Naive thymus-derived CD4-positive, alpha-beta T cell (primary cell): ENCODE measurements around the gene CAMK1D. TPM values are rescaled to one million over a fixed set of nuclear protein-coding genes. Genes with fewer than 3 reads are reported as not detected.

ENCODE experiments used
- ATAC-seq: fragments of 150-1000 bp; cut with Tn5 transposase; 2 replicates; pipeline ENCODE4 v1.10.0; 2021; ENCODE audit warnings: mild to moderate bottlenecking, moderate library complexity
- CTCF ChIA-PET: fragments of 350-600 bp; sonication (Branson Sonifier 250); formaldehyde crosslinking; loops from one replicate; lab custom pipeline; 2021; ENCODE audit warnings: antibody characterized with exemption; lab: Charles Lee
- POLR2A ChIA-PET: fragments of 350-600 bp; sonication (Branson Sonifier 250); formaldehyde crosslinking; loops from one replicate; lab custom pipeline; 2021; ENCODE audit warnings: antibody characterized with exemption, inconsistent platforms; lab: Charles Lee
- DNase-seq, 9 donors: peaks; one replicate each; pipeline versions ENCODE4 v3.0.0 to v3.0.0-alpha.2; 2020 to 2022; ENCODE audit warnings: mixed read lengths in 1 of 9
- H3K27ac ChIP-seq: one replicate; pipeline ENCODE4 v1.7.0; 2013; ENCODE audit warnings: mild to moderate bottlenecking, low read depth, low read length, moderate library complexity
- H3K27me3 ChIP-seq, 2 donors: one replicate each; pipeline ENCODE4 v1.7.0; 2013; ENCODE audit warnings: low read length in 2 of 2, mild to moderate bottlenecking in 2 of 2, moderate library complexity in 2 of 2; ENCODE audit not compliant: control insufficient read depth in 2 of 2, insufficient read depth in 2 of 2
- H3K36me3 ChIP-seq, 3 experiments: 1 replicate in 2 of 3; 2 replicates in 1 of 3; pipeline ENCODE4 v1.7.0; 2013; ENCODE audit warnings: low read length in 3 of 3, mild to moderate bottlenecking in 3 of 3, moderate library complexity in 1 of 3; ENCODE audit not compliant: insufficient read depth in 3 of 3, control insufficient read depth in 2 of 3
- H3K4me1 ChIP-seq, 2 donors: one replicate each; pipeline ENCODE4 v1.7.0; 2013; ENCODE audit warnings: low read length in 2 of 2, mild to moderate bottlenecking in 2 of 2, moderate library complexity in 1 of 2; ENCODE audit not compliant: control insufficient read depth in 2 of 2, insufficient read depth in 2 of 2
- H3K4me3 ChIP-seq: 2 replicates; pipeline ENCODE4 v1.7.0; 2013; ENCODE audit warnings: mild to moderate bottlenecking, low read length
- H3K9me3 ChIP-seq, 3 experiments: 1 replicate in 2 of 3; 2 replicates in 1 of 3; pipeline ENCODE4 v1.7.0; 2013; ENCODE audit warnings: low read length in 3 of 3; ENCODE audit not compliant: control insufficient read depth in 2 of 3
- H3K27ac Mint-ChIP-seq, 9 donors: one replicate each; pipeline ENCODE4 v1.8.0; 2020 to 2022; ENCODE audit warnings: mixed read lengths in 9 of 9, mild to moderate bottlenecking in 8 of 9, moderate library complexity in 5 of 9, inconsistent platforms in 2 of 9
- H3K27me3 Mint-ChIP-seq, 5 donors: one replicate each; pipeline ENCODE4 v1.8.0; 2021 to 2022; ENCODE audit warnings: mixed read lengths in 5 of 5, mild to moderate bottlenecking in 1 of 5
- H3K36me3 Mint-ChIP-seq, 5 donors: one replicate each; pipeline ENCODE4 v1.8.0; 2020 to 2022; ENCODE audit warnings: mixed read lengths in 5 of 5, mild to moderate bottlenecking in 3 of 5, inconsistent platforms in 1 of 5
- H3K4me1 Mint-ChIP-seq, 7 donors: one replicate each; pipeline ENCODE4 v1.8.0; 2020 to 2022; ENCODE audit warnings: mixed read lengths in 7 of 7, mild to moderate bottlenecking in 3 of 7, inconsistent platforms in 1 of 7
- H3K4me3 Mint-ChIP-seq, 10 donors: one replicate each; pipeline ENCODE4 v1.8.0; 2020 to 2022; ENCODE audit warnings: mild to moderate bottlenecking in 10 of 10, mixed read lengths in 10 of 10, moderate library complexity in 6 of 10, inconsistent platforms in 2 of 10
- H3K9me3 Mint-ChIP-seq, 11 donors: one replicate each; pipeline ENCODE4 v1.8.0; 2020 to 2022; ENCODE audit warnings: mixed read lengths in 11 of 11, mild to moderate bottlenecking in 4 of 11, inconsistent platforms in 1 of 11, moderate library complexity in 1 of 11
- intact Hi-C, 2 donors: fragments of 100-400 bp; cut with micrococcal nuclease; formaldehyde crosslinking; loops; one replicate each; pipeline ENCODE4 v1.15.1; 2023
- polyA plus RNA-seq, 2 donors: library from polyadenylated mRNA; unstranded; fragments of 300-500 nt; fragmentation: Illumina TruSeq; gene quantifications; one replicate each; pipeline ENCODE4 v1.2.3, GENCODE V29; 2021
- total RNA-seq, 6 experiments: library from RNA in 5 of 6; stranded (reverse) in 5 of 6; gene quantifications; 1 replicate in 5 of 6; 2 replicates in 1 of 6; pipeline ENCODE4 v1.2.3 and lab custom pipeline; 2021 to 2026

Gene CAMK1D
- total and polyA plus RNA-seq, 7 experiments from 2014 or later: 12.5 to 43.2 (median 18.6) TPM

- peaks cover 0 to 46% (median 34%) of the 10 kb centered on the region in 7 donors for H3K4me1 Mint-ChIP-seq
- no peaks in the 10 kb centered on the region for H3K4me1 ChIP-seq
- H3K27me3 ChIP-seq: no peaks in the 10 kb centered on the region
- peaks cover 0 to 43% (median 27%) of the 10 kb centered on the region in 5 donors for H3K36me3 Mint-ChIP-seq
- H3K27me3 Mint-ChIP-seq: no peaks in the 10 kb centered on the region
- ATAC-seq (no peak), DNase-seq (no peak)
- H3K4me3 Mint-ChIP-seq: no peak overlapping the region
- intact Hi-C loops: no loop called here
- H3K9me3 ChIP-seq: no peaks in the 10 kb centered on the region
- ChIA-PET CTCF (no interaction called here), POLR2A (no interaction called here)
- H3K9me3 Mint-ChIP-seq: peaks cover 0 to 9% (median 0%) of the 10 kb centered on the region in 11 donors
- H3K36me3 ChIP-seq: no peaks in the 10 kb centered on the region
- H3K4me3 ChIP-seq: no peak overlapping the region
- peak overlapping the region in 1 of 9 donors; percentile 35 for H3K27ac Mint-ChIP-seq
- H3K27ac ChIP-seq: no peak overlapping the region
These were observed 127.3 kb downstream of the CAMK1D start for GRCh38 chr10:12476656-12477055.

- Histone ChIP-seq H3K4me1 (peaks cover 0 to 9% of the 10 kb centered on the region in 2 donors), H3K27ac (no peak overlapping the region), H3K27me3 (no peaks in the 10 kb centered on the region), H3K4me3 (no peak overlapping the region), H3K9me3 (no peaks in the 10 kb centered on the region), H3K36me3 (no peaks in the 10 kb centered on the region)
- Mint-ChIP-seq H3K9me3 (peaks cover 0 to 9% (median 0%) of the 10 kb centered on the region in 11 donors), H3K4me1 (peaks cover 3 to 51% (median 37%) of the 10 kb centered on the region in 7 donors), H3K27ac (no peak overlapping the region), H3K4me3 (no peak overlapping the region), H3K36me3 (peaks cover 0 to 36% (median 19%) of the 10 kb centered on the region in 5 donors), H3K27me3 (no peaks in the 10 kb centered on the region)
- intact Hi-C loops: no loop called here
- DNase-seq (no peak), ATAC-seq (no peak)
- CTCF ChIA-PET: no interaction called here
- POLR2A ChIA-PET: no interaction called here
These were observed 130.1 kb downstream of the CAMK1D start for GRCh38 chr10:12479437-12479844.

- Mint-ChIP-seq H3K4me1 (peaks cover 7 to 55% (median 41%) of the 10 kb centered on the region in 7 donors), H3K4me3 (no peak overlapping the region), H3K27ac (no peak overlapping the region), H3K9me3 (peaks cover 0 to 9% (median 0%) of the 10 kb centered on the region in 11 donors), H3K36me3 (peaks cover 0 to 33% (median 17%) of the 10 kb centered on the region in 5 donors), H3K27me3 (no peaks in the 10 kb centered on the region)
- DNase-seq: no peak
- Histone ChIP-seq H3K4me1 (peaks cover 0 to 14% of the 10 kb centered on the region in 2 donors), H3K27ac (no peak overlapping the region), H3K36me3 (no peaks in the 10 kb centered on the region), H3K27me3 (no peaks in the 10 kb centered on the region), H3K4me3 (no peak overlapping the region), H3K9me3 (no peaks in the 10 kb centered on the region)
- intact Hi-C loops: no loop called here
- CTCF ChIA-PET: no interaction called here
- POLR2A ChIA-PET: no interaction called here
- no peak for ATAC-seq
These were observed 130.6 kb downstream of the CAMK1D start for GRCh38 chr10:12479924-12480323.

- H3K36me3 Mint-ChIP-seq: peaks cover 0 to 28% (median 12%) of the 10 kb centered on the region in 5 donors
- Histone ChIP-seq H3K4me3 (no peak overlapping the region), H3K4me1 (peaks cover 0 to 19% of the 10 kb centered on the region in 2 donors), H3K36me3 (no peaks in the 10 kb centered on the region), H3K9me3 (no peaks in the 10 kb centered on the region), H3K27me3 (no peaks in the 10 kb centered on the region), H3K27ac (no peak overlapping the region)
- ChIA-PET POLR2A (interaction anchor here (0.7 kb wide), 1 partner anchor 63 kb away, joined by 3 read pairs; no protein-coding TSS in a partner anchor), CTCF (no interaction called here)
- peak overlapping the region in 1 of 10 donors; percentile 1 for H3K4me3 Mint-ChIP-seq
- ATAC-seq (no peak), DNase-seq (no peak)
- H3K9me3 Mint-ChIP-seq: peaks cover 0 to 6% (median 0%) of the 10 kb centered on the region in 11 donors
- no peaks in the 10 kb centered on the region for H3K27me3 Mint-ChIP-seq
- intact Hi-C loops: no loop called here
- peaks cover 12 to 59% (median 43%) of the 10 kb centered on the region in 7 donors for H3K4me1 Mint-ChIP-seq
- no peak overlapping the region for H3K27ac Mint-ChIP-seq
These were observed 131.1 kb downstream of the CAMK1D start for GRCh38 chr10:12480440-12480839.

- H3K4me3 ChIP-seq: no peak overlapping the region
- ChIA-PET POLR2A (no interaction called here), CTCF (no interaction called here)
- no peaks in the 10 kb centered on the region for H3K27me3 Mint-ChIP-seq
- peaks cover 0 to 24% of the 10 kb centered on the region in 2 donors for H3K4me1 ChIP-seq
- peak overlapping the region in 3 of 9 donors; percentile 9 to 47 (median 26) for H3K27ac Mint-ChIP-seq
- no peaks in the 10 kb centered on the region for H3K27me3 ChIP-seq
- no peaks in the 10 kb centered on the region for H3K9me3 ChIP-seq
- DNase-seq (no peak), ATAC-seq (no peak)
- peaks cover 0 to 16% (median under 1%) of the 10 kb centered on the region in 5 donors for H3K36me3 Mint-ChIP-seq
- peaks cover 15 to 58% (median 47%) of the 10 kb centered on the region in 7 donors for H3K4me1 Mint-ChIP-seq
- intact Hi-C loops: no loop called here
- no peaks in the 10 kb centered on the region for H3K36me3 ChIP-seq
- H3K9me3 Mint-ChIP-seq: peaks cover 0 to 3% (median 0%) of the 10 kb centered on the region in 11 donors
- H3K4me3 Mint-ChIP-seq: no peak overlapping the region
- H3K27ac ChIP-seq: no peak overlapping the region
These were observed 132.6 kb downstream of the CAMK1D start for GRCh38 chr10:12481924-12482323.

GRCh38 chr10:12482587-12482986, 133.2 kb downstream of the CAMK1D start:
- peaks cover 0 to 3% (median 0%) of the 10 kb centered on the region in 11 donors for H3K9me3 Mint-ChIP-seq
- H3K4me3 Mint-ChIP-seq: peak overlapping the region in 1 of 10 donors; percentile 26
- DNase-seq (no peak), ATAC-seq (peak; percentile 21)
- intact Hi-C loops: no loop called here
- no peak overlapping the region for H3K4me3 ChIP-seq
- peaks cover 0 to 15% (median 0%) of the 10 kb centered on the region in 5 donors for H3K36me3 Mint-ChIP-seq
- H3K27me3 Mint-ChIP-seq: no peaks in the 10 kb centered on the region
- H3K27ac ChIP-seq: no peak overlapping the region
- no peaks in the 10 kb centered on the region for H3K36me3 ChIP-seq
- ChIA-PET CTCF (no interaction called here), POLR2A (no interaction called here)
- H3K27ac Mint-ChIP-seq: peak overlapping the region in 4 of 9 donors; percentile 26 to 79 (median 42)
- peaks cover 15 to 65% (median 47%) of the 10 kb centered on the region in 7 donors for H3K4me1 Mint-ChIP-seq
- peaks cover 0 to 24% of the 10 kb centered on the region in 2 donors for H3K4me1 ChIP-seq
- H3K27me3 ChIP-seq: no peaks in the 10 kb centered on the region
- H3K9me3 ChIP-seq: no peaks in the 10 kb centered on the region
